ENCODE measurements around the gene IL33.

- no peak for TF ChIP-seq EZH2 (IDR thresholded peaks at IDR 0.05; ENCODE audit: insufficient read depth, poor library complexity, severe bottlenecking)
- TF ChIP-seq EZH2phosphoT487 (IDR thresholded peaks at IDR 0.05; ENCODE audit: insufficient read depth, low read depth) = no peak
Observed at GRCh38 chr9:6226696-6227095, 11.1 kb downstream of the IL33 start.
